GM18870 (cell line): ENCODE data around the gene OAT.

Experiments used
- ATAC-seq: cut with Tn5 transposase; IDR thresholded peaks from one replicate; pipeline ENCODE4 v1.9.1; 2021; ENCODE audit warnings: moderate library complexity; ENCODE audit not compliant: unreplicated experiment

The OAT gene

DNA sequence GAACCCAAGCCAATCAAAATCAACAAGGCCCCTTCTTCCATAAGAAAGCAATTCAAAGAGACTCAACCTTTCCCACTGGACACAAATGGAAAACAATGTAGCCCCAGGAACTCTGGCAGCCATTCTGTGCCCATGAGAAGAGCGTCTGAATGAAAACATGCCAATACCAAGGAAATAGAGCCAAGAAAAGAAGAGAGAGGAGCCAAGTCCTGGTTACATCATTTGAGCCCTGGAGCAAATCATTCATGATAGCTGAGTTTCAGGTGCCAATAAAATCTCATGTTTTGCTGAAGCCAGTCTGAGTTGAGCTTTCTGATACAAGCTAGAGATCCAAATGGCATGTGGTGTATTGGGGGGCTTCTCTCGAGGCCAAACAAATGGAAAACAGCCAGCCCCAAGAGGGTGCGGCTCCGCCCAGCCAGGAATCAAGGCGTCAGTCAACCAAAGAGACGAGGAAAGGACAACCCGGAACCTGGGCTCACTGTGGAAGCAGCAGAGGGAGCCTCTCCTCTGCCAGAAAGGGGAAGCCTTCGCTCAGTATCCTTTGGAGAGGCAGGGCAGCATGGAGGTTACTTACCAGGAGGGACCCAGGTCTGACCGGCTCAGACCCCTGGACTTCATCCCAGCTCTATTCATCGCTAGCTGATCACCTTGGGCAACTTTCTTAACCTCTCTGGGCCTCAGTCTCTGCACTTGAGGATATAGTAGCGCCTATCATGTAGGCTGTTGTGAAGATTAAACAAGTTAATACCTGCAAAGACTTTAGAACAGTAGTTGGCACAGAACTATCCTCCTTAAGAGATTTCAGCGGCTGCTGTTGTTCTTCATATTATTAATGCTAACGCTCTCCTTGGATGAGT, 61.8 kb downstream of the OAT start:
- ATAC-seq: no peak

DNA sequence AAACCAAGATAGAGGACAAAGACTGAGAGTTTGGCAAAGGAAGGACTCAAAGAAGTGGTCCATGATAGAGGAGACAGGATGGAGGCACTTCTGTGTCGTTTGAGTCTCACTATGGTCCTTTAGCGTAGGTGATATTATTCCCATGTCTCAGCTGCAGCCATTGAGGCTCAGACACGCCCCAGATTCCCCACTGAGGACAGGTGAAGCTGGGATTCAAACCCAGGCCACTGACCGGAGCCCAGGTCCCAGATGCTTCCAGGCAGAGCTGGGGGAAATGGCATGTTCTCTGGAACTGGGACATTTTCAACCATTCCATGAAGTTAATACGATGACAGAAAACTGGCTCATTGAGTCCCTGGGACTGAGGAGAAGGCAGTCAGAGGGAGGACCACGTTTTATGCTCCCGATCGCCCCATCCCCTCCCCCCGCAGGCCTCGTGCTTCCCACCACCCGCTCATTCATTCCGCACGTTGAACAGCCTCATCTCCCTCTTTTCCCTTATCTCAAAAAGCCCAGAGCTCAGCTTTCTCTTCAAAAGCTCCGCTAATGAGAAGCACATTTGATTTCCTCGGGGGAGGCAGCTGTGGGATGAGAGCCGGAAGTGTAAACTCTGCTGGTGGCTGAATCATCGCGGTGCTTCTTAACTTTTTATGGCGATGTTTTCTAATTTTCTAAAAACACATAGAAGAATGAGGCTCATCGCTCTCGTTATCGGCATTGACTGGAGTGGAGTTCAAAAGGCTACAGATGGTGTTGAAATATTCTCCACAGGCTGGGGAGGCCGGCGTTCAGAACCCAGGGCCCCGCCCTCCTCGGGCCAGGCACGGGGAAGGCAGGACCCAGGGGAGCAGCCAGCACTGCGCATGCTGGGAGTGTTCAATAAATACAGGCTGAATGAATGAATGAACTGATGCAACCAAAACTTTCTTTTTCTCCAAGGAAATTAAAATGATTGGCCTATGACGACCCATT, 64.0 kb downstream of the OAT start:
- ATAC-seq: no peak

DNA sequence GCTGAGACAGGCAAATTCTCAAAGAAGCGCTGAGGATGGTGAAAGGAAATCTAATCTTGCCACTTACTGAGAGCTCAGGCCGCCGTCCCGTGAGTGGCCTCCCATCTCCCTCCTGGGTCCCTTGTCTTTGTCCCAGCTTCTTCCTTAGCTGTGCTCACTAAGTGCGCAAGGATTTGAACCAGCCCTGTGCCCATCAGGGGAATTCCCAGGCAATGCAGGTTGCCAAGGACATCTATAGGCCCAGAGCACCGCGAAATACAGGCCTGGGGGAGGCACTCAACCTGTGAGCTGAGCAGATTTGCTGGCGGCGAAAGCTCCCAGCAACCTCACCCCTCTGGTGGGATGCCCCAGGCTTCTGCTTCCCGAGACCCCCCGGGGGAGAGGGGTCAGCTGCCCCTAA, 64.8 kb downstream of the OAT start:
- ATAC-seq: no peak

DNA sequence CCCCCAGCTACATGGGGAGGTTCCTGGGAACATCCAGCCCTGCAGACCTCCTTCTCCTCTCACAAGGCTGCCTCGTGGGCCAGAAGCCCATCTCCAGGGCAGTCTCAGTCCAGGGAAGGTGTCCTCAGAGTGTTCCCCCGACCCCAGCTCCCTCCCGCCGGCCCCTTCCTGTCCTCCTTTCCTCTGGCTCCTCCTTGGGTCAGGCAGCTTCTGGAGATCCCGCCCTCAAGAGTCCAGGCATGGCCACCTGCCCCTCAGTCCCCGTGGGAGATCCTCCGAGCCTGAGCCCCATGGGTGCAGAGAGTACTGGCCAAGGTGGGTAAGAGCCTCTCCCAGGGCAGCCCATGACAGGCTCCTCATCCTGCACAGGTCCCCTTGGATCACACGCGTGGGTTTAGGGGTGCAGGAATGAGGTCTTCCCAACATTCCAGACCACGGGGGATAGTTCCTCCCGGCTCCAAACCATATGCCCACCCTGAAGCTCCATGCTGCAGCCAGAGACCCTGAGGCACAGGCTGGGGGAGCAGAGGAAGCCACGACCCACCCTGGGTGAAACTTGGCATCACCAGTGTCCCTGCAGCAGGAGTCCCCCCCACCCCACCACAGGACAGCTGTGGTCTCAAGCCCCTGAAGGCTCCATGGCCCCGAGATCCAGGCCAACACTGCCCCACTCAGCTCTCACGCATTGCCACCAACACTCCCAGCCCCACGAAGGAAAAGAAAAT, 65.5 kb downstream of the OAT start:
- no peak for ATAC-seq

DNA sequence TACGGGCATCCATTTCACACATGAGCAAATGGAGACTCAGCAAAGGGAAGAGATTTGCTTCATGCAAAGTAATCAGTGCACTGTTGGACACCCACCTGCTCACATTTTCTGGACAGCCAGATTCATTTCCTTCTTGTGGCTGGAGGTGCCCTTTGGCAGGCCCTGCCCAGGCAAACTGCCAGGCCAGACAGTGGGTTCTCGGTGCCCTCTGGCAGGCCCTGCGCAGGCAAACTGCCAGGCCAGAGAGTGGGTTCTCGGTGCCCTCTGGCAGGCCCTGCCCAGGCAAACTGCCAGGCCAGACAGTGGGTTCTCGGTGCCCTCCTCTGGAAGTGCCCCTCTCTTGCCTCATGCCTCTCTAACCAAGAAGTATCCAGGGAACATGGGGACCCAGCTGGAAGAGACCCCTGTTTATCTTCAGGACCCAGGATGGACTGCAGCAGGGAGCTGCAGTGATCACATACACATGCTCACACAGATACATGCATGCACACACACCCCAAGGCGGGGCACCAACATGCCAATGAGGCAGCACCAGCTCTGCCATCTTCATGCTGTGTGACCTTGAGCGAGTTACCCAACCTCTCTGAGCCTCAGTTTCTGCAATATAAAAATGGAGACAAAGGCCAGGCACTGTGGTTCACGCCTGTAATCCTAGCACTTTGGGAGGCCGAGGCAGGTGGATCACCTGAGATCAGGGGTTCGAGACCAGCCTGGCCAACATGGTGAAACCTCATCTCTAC, 67.1 kb downstream of the OAT start:
- ATAC-seq: no peak

DNA sequence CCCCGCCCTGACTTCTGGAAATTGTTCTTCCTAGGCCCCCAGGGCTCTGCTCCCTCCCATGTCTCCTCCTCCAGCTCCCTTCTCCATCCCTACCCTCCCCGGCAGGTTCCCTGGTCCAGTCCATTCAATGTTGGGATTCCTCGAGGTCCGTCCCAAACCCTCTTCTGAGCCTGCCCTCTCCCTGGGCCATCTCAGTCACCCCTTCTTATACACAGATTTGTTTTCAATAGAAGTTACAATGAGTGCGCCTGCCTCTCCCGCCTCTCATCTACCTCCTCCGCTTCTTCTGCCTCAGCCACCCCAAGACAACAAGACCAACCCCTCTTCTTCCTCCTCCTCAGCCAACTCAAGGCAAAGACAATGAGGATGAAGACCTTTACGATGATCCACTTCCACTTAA, 67.9 kb downstream of the OAT start:
- no peak for ATAC-seq

DNA sequence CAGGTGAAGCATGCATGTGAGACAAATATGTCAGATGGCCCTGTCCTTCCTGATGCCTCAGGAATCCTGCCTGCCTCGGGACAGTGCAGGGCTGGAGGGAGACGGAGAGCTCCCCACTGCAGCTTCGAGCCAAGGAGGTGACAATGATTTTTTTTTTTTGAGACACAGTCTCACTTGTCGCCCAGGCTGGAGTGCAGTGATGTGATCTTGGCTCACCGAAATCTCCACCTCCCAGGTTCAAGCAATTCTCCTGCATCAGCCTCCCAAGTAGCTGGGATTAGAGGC, 68.8 kb downstream of the OAT start:
- ATAC-seq: no peak

DNA sequence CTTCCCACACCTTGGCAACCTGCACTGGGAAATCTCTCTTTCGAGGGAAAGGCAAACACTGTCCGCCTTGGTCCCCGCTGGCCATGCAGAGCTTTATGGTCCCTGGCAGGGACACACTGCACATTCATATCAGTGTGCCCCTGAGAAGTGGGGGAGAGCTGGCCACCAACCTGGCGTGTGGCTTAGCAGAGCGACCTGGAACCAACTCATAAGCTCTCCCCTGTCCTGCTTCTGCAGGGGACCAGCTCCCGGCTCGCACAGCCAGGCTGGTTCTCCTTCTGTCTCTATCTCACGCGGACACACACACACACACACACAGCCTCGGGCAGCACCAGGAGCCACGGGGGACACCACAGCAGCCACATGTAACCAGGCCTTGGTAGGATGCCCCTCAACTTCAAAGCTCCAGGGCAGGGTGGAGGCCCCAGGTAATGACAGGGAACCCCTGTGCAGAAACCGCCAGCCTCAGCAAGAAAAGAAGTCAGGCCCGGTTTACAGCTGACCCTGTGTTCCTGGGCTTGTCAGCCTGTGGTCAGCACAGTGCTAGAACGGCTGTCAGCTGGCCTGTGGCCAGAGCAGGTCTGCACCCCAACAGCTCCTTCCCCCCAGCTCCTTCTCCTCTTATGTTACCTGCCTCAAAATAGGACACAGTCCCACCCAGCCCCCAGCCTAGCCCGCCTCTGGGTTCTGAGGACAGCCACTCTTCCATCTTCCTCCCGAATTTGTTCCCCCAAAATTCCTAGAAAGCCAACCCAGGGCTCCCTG, 69.3 kb downstream of the OAT start:
- no peak for ATAC-seq

DNA sequence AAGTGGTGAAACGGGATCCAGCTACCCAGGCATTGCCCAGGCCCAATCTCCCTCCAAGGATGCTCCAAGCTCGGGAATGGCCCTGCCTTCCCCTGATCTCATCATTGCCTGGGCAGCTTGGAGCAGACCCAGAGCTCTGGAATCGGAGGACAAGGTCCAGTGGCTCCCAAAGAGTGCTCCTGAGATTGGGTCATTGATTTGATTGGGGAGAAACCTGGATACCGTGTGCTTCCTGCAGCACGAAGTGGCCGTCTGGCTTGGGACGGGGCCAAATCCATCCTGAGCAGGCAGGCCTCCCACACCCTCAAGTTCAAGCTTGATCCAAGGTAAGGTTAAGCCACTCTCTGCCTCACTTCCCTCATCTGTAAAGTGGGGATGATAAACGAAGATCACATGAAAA, 69.9 kb downstream of the OAT start:
- no peak for ATAC-seq

DNA sequence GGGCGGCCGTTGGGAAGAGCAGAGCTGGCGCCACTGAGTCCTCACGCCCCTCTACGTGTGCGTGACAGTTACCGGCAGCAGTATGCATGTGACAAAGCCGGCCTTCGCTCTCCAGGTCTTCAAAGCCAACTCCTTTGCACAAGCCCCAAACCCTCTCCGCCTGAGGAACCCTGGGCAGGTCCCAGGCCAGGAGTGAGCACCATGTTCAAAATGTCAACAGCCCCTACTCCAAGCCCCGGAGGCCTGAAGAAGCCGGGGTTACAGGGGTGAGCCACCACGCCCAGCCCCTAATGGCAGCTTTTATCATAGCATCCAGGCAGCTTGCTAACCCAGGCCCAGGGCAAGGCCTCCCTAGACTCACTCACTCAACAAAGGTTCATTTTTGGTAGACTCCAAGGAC, 70.8 kb downstream of the OAT start:
- no peak for ATAC-seq
